Measurements from ENCODE around the gene NKX6-2.
"Not testable (repeated sequence)": the region's sequence is repeated elsewhere in the genome, so short reads cannot be mapped to it uniquely, and the experiment has no call there.

Gene NKX6-2

GRCh38 chr10:132785723-132786475 lies at the start of gene NKX6-2:
NKX6-2 (minus strand) TSS chr10:132786147; CDS start chr10:132785948, 199 bp downstream.
- DNase-seq: no peak

GRCh38 chr10:132834891-132835847 lies 49.2 kb upstream of the NKX6-2 start:
- DNase-seq: no peak

- no peak for DNase-seq
These were observed 48.4 kb upstream of the NKX6-2 start for GRCh38 chr10:132834311-132834761.

- no peak for DNase-seq
These were observed 47.6 kb upstream of the NKX6-2 start for GRCh38 chr10:132833421-132834111.

- DNase-seq: no peak
These were observed 46.4 kb upstream of the NKX6-2 start for GRCh38 chr10:132832186-132832969.

- no peak for DNase-seq
These were observed 43.5 kb upstream of the NKX6-2 start for GRCh38 chr10:132829403-132829802.

- DNase-seq: no peak
These were observed 42.7 kb upstream of the NKX6-2 start for GRCh38 chr10:132828681-132829080.

- no peak for DNase-seq
These were observed 42.1 kb upstream of the NKX6-2 start for GRCh38 chr10:132827861-132828539.

GRCh38 chr10:132827423-132827789 lies 41.5 kb upstream of the NKX6-2 start:
- no peak for DNase-seq

- DNase-seq: no peak
These were observed 40.8 kb upstream of the NKX6-2 start for GRCh38 chr10:132826524-132827422.

- DNase-seq: not testable (repeated sequence)
These were observed 40.0 kb upstream of the NKX6-2 start for GRCh38 chr10:132825783-132826523.

- DNase-seq: no peak
These were observed 34.1 kb upstream of the NKX6-2 start for GRCh38 chr10:132820056-132820455.

GRCh38 chr10:132817701-132818211 lies 31.8 kb upstream of the NKX6-2 start:
- DNase-seq: no peak

- DNase-seq: no peak
These were observed 30.8 kb upstream of the NKX6-2 start for GRCh38 chr10:132816718-132817117.

GRCh38 chr10:132815168-132815857 lies 29.4 kb upstream of the NKX6-2 start:
- no peak for DNase-seq

- no peak for DNase-seq
These were observed 28.5 kb upstream of the NKX6-2 start for GRCh38 chr10:132814469-132814856.

GRCh38 chr10:132813560-132814468 lies 27.9 kb upstream of the NKX6-2 start:
- no peak for DNase-seq

GRCh38 chr10:132813001-132813401 lies 27.1 kb upstream of the NKX6-2 start:
- DNase-seq: no peak
